Measurements from ENCODE around the gene GP1BB.

The GP1BB gene

DNA sequence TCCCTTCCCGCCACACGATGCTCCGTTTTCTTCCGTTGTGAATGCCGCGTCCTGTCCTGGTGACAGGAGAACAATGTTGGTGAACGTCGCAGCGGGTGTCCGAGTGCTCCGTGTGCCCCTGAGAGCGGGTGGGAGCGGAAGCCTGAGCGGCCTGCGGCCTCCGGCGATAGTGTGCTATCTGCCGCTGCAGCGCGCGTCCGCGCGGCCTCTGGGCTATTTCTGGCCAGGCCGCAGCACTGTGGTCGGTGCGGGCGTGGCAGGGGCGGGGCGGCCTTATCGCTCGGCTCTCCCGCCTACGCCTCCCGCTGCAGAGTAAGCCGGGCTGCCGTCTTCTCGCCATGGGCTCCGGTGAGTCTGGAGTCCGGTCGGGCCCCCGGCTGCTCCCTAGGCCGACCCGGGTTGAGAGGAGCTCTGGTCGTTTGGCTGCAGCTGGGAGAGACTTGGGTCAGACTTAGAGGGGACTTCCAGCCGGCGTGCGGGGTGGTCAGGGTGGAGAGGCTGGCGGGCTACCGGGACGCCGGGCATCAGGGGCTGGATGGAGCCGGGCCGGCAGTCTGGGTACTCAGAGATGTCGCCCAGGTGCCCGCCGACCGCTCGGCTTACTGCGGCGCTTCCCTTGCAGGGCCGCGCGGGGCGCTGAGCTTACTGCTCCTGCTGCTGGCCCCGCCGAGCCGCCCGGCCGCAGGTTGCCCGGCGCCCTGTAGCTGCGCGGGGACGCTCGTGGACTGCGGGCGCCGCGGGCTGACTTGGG, at the start of gene GP1BB:
Gene GP1BB, plus strand, starts transcription at position 308 of the 751 bp plus-strand sequence. Its CDS starts 31 bp downstream, at position 339.
- Histone ChIP-seq H4K20me1 (ENCODE audit: insufficient read depth, low read length) (no peaks in the 10 kb centered on the region), H3K27ac (ENCODE audit: low read length) (no peak within 1 kb of the TSS), H3K27me3 (ENCODE audit: low read depth, low read length) (no peaks in the 10 kb centered on the region), H3K79me2 (ENCODE audit: low read length) (no peaks in the 10 kb centered on the region), H3K9ac (ENCODE audit: low read length) (no peak within 1 kb of the TSS), H2AFZ (ENCODE audit: low read depth, low read length) (no peak within 1 kb of the TSS), H3K36me3 (replicated peaks; ENCODE audit: low read depth, low read length) (no peaks in the 10 kb centered on the region), H3K4me2 (ENCODE audit: low read length) (no peak within 1 kb of the TSS), H3K4me3 (ENCODE audit: low read length) (no peak within 1 kb of the TSS), H3K4me1 (ENCODE audit: low read length) (no peaks in the 10 kb centered on the region), H3K9me3 (ENCODE audit: insufficient read depth, low read length) (no peaks in the 10 kb centered on the region)
- TF ChIP-seq, protein P1, sequence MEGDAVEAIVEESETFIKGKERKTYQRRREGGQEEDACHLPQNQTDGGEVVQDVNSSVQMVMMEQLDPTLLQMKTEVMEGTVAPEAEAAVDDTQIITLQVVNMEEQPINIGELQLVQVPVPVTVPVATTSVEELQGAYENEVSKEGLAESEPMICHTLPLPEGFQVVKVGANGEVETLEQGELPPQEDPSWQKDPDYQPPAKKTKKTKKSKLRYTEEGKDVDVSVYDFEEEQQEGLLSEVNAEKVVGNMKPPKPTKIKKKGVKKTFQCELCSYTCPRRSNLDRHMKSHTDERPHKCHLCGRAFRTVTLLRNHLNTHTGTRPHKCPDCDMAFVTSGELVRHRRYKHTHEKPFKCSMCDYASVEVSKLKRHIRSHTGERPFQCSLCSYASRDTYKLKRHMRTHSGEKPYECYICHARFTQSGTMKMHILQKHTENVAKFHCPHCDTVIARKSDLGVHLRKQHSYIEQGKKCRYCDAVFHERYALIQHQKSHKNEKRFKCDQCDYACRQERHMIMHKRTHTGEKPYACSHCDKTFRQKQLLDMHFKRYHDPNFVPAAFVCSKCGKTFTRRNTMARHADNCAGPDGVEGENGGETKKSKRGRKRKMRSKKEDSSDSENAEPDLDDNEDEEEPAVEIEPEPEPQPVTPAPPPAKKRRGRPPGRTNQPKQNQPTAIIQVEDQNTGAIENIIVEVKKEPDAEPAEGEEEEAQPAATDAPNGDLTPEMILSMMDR (IDR thresholded peaks at IDR 0.05; ENCODE audit: low read depth, low read length): no peak
- TF ChIP-seq EZH2phosphoT487 (IDR thresholded peaks at IDR 0.05; ENCODE audit: low read depth): no peak

- Histone ChIP-seq H3K9me3 (ENCODE audit: insufficient read depth, low read length) (no peaks in the 10 kb centered on the region), H2AFZ (ENCODE audit: low read depth, low read length) (no peak overlapping the region), H3K4me1 (ENCODE audit: low read length) (no peaks in the 10 kb centered on the region), H3K4me2 (ENCODE audit: low read length) (no peak overlapping the region), H3K9ac (ENCODE audit: low read length) (no peak overlapping the region), H4K20me1 (ENCODE audit: insufficient read depth, low read length) (no peaks in the 10 kb centered on the region), H3K79me2 (ENCODE audit: low read length) (no peaks in the 10 kb centered on the region), H3K27me3 (ENCODE audit: low read depth, low read length) (peaks cover 27% of the 10 kb centered on the region), H3K4me3 (ENCODE audit: low read length) (no peak overlapping the region), H3K27ac (ENCODE audit: low read length) (no peak overlapping the region), H3K36me3 (replicated peaks; ENCODE audit: low read depth, low read length) (no peaks in the 10 kb centered on the region)
- no peak for TF ChIP-seq EZH2phosphoT487 (IDR thresholded peaks at IDR 0.05; ENCODE audit: low read depth)
- TF ChIP-seq, protein P1 (IDR thresholded peaks at IDR 0.05; ENCODE audit: low read depth, low read length): no peak
These were observed 49.7 kb upstream of the GP1BB start for GRCh38 chr22:19673660-19674059.

DNA sequence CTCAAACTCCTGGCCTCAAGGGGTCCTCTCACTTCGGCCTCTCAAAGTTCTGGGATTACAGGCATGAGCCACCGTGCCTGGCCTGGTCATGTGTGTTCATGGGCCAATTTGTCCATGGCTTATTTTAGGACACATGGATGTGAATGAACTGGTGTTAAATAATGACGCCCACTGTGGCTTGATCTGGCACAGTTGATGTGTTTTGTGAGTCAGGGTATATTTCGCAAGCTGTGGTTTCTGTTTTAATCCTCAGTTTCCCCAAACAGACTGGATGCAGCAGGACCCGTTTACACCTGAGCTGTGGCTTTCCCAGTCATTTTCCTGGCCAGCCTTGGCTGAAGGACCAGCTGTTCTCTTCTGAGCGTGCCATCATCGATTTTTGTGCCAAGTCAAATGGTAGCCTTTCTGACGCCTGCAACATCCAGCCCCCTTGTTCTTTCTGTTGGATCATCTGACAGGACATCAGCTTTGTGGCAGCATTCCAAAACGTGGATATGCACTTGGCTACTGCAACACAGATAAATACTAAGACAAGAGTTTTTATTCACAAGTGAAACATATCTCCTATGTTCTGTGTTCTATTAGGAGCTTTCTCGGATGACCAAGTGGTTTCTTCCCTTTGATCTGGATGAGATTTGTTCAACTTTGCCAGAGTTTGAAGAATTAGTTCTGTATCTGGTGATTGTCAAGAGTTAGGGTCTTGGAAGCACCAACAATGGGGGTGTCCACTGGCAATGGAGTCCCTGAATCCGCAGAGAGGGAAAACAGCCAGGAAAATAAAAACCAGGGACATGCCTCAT, 49.0 kb upstream of the GP1BB start:
- Histone ChIP-seq H3K9ac (ENCODE audit: low read length) (no peak overlapping the region), H3K4me3 (ENCODE audit: low read length) (no peak overlapping the region), H4K20me1 (ENCODE audit: insufficient read depth, low read length) (no peaks in the 10 kb centered on the region), H3K36me3 (replicated peaks; ENCODE audit: low read depth, low read length) (no peaks in the 10 kb centered on the region), H3K4me1 (ENCODE audit: low read length) (no peaks in the 10 kb centered on the region), H3K9me3 (ENCODE audit: insufficient read depth, low read length) (no peaks in the 10 kb centered on the region), H3K4me2 (ENCODE audit: low read length) (no peak overlapping the region), H2AFZ (ENCODE audit: low read depth, low read length) (no peak overlapping the region), H3K27me3 (ENCODE audit: low read depth, low read length) (peaks cover 27% of the 10 kb centered on the region), H3K79me2 (ENCODE audit: low read length) (no peaks in the 10 kb centered on the region), H3K27ac (ENCODE audit: low read length) (no peak overlapping the region)
- TF ChIP-seq, protein P1 (IDR thresholded peaks at IDR 0.05; ENCODE audit: low read depth, low read length): no peak
- no peak for TF ChIP-seq EZH2phosphoT487 (IDR thresholded peaks at IDR 0.05; ENCODE audit: low read depth)

- no peaks in the 10 kb centered on the region for H3K79me2 ChIP-seq (ENCODE audit: low read length)
- H3K9ac ChIP-seq (ENCODE audit: low read length): no peak overlapping the region
- no peaks in the 10 kb centered on the region for H3K9me3 ChIP-seq (ENCODE audit: insufficient read depth, low read length)
- H3K27ac ChIP-seq (ENCODE audit: low read length): no peak overlapping the region
- H3K4me1 ChIP-seq (ENCODE audit: low read length): no peaks in the 10 kb centered on the region
- TF ChIP-seq EZH2phosphoT487 (IDR thresholded peaks at IDR 0.05; ENCODE audit: low read depth): no peak
- TF ChIP-seq, protein P1 (IDR thresholded peaks at IDR 0.05; ENCODE audit: low read depth, low read length): no peak
- no peaks in the 10 kb centered on the region for H3K36me3 ChIP-seq (replicated peaks; ENCODE audit: low read depth, low read length)
- H3K4me3 ChIP-seq (ENCODE audit: low read length): no peak overlapping the region
- no peak overlapping the region for H3K4me2 ChIP-seq (ENCODE audit: low read length)
- H3K27me3 ChIP-seq (ENCODE audit: low read depth, low read length): peaks cover 26% of the 10 kb centered on the region
- H4K20me1 ChIP-seq (ENCODE audit: insufficient read depth, low read length): no peaks in the 10 kb centered on the region
- H2AFZ ChIP-seq (ENCODE audit: low read depth, low read length): no peak overlapping the region
These were observed 48.4 kb upstream of the GP1BB start for GRCh38 chr22:19674929-19675253.

Data from OCI-LY3 (cell line).